ENCODE data around the gene HCFC1.

The HCFC1 gene

GRCh38 chrX:153971450-153972367, at the start of gene HCFC1:
HCFC1 (minus strand) TSS chrX:153971818; CDS start chrX:153970840, 978 bp downstream.
- DNase-seq: peak; percentile 92

- peak; percentile 45 for DNase-seq
These were observed 49.6 kb upstream of the HCFC1 start for GRCh38 chrX:154021131-154021611.

GRCh38 chrX:154020536-154021115, 49.0 kb upstream of the HCFC1 start:
- DNase-seq: no peak

GRCh38 chrX:154019633-154020528, 48.3 kb upstream of the HCFC1 start, which contains the start of gene IRAK1:
IRAK1 (minus strand) TSS chrX:154019902; CDS start chrX:154019812, 90 bp downstream.
- DNase-seq: peak; percentile 54

- DNase-seq: no peak
These were observed 47.5 kb upstream of the HCFC1 start for GRCh38 chrX:154019061-154019621.

GRCh38 chrX:154018518-154019060, 47.0 kb upstream of the HCFC1 start:
- DNase-seq: no peak

GRCh38 chrX:154017766-154018517, 46.3 kb upstream of the HCFC1 start:
- DNase-seq: no peak

GRCh38 chrX:154016366-154017076, 44.9 kb upstream of the HCFC1 start:
- no peak for DNase-seq

- no peak for DNase-seq
These were observed 44.1 kb upstream of the HCFC1 start for GRCh38 chrX:154015581-154016264.

- no peak for DNase-seq
These were observed 43.1 kb upstream of the HCFC1 start for GRCh38 chrX:154014429-154015380.

GRCh38 chrX:154013614-154014360, 42.2 kb upstream of the HCFC1 start:
- DNase-seq: peak; percentile 26

GRCh38 chrX:154013001-154013421, 41.4 kb upstream of the HCFC1 start:
- DNase-seq: no peak

- no peak for DNase-seq
These were observed 40.8 kb upstream of the HCFC1 start for GRCh38 chrX:154012336-154012991.

GRCh38 chrX:154011376-154012335, 40.0 kb upstream of the HCFC1 start:
- no peak for DNase-seq

- DNase-seq: no peak
These were observed 38.9 kb upstream of the HCFC1 start for GRCh38 chrX:154010330-154011087.

GRCh38 chrX:154008521-154008920, 36.9 kb upstream of the HCFC1 start:
- DNase-seq: no peak
